GM10266 (cell line): Measurements from ENCODE around the gene PNPLA2.

Source experiments
- DNase-seq: peaks from one replicate; pipeline ENCODE4 v3.0.0; 2012; ENCODE audit errors: extremely low spot score
- CTCF ChIP-seq: IDR thresholded peaks from 2 replicates; pipeline ENCODE4 v1.5.1; 2012; ENCODE audit warnings: mild to moderate bottlenecking, low read depth; ENCODE audit not compliant: control insufficient read depth, insufficient read depth; ENCODE audit errors: missing control alignments

PNPLA2 gene

GRCh38 chr11:832529-833113 is 13.9 kb downstream of the PNPLA2 start, which contains the start of gene CD151:
Gene CD151, plus strand, starts transcription at chr11:832952. Its CDS starts 3,118 bp downstream, at chr11:836070.
- peak; percentile 90 for DNase-seq
- no peak for TF ChIP-seq CTCF

- no peak for TF ChIP-seq CTCF
- DNase-seq: peak; percentile 80
Measured at GRCh38 chr11:833114-833791, 14.5 kb downstream of the PNPLA2 start.

- TF ChIP-seq CTCF: no peak
- DNase-seq: no peak
Measured at GRCh38 chr11:833849-834311, 15.2 kb downstream of the PNPLA2 start.

- DNase-seq: no peak
Measured at GRCh38 chr11:834371-835316, 15.9 kb downstream of the PNPLA2 start.

GRCh38 chr11:836274-836673 is 17.6 kb downstream of the PNPLA2 start:
- TF ChIP-seq CTCF: no peak
- DNase-seq: no peak

More at GRCh38 chr11:834371-835316, 15.9 kb downstream of the PNPLA2 start:
- TF ChIP-seq CTCF: no peak

GRCh38 chr11:836700-837099 is 18.0 kb downstream of the PNPLA2 start:
- no peak for DNase-seq
- TF ChIP-seq CTCF: no peak
